GM18520 (cell line): ENCODE measurements around the gene CLDN20.
A peak's percentile ranks its signal among the peaks of the same experiment; 100 is the strongest.
"Not testable (repeated sequence)": the region's sequence is repeated elsewhere in the genome, so short reads cannot be mapped to it uniquely, and the experiment has no call there.

ENCODE experiments used
- ATAC-seq: cut with Tn5 transposase; IDR thresholded peaks from one replicate; pipeline ENCODE4 v1.9.1; 2021; ENCODE audit not compliant: unreplicated experiment

The CLDN20 gene, protein sequence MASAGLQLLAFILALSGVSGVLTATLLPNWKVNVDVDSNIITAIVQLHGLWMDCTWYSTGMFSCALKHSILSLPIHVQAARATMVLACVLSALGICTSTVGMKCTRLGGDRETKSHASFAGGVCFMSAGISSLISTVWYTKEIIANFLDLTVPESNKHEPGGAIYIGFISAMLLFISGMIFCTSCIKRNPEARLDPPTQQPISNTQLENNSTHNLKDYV

GRCh38 chr6:155263373-155264063 is at the start of gene CLDN20:
Gene CLDN20 (plus strand): TSS chr6:155264013. CDS start chr6:155275720, 11,707 bp downstream.
- no peak for ATAC-seq

GRCh38 chr6:155215906-155216305 is 47.9 kb upstream of the CLDN20 start:
- no peak for ATAC-seq

DNA sequence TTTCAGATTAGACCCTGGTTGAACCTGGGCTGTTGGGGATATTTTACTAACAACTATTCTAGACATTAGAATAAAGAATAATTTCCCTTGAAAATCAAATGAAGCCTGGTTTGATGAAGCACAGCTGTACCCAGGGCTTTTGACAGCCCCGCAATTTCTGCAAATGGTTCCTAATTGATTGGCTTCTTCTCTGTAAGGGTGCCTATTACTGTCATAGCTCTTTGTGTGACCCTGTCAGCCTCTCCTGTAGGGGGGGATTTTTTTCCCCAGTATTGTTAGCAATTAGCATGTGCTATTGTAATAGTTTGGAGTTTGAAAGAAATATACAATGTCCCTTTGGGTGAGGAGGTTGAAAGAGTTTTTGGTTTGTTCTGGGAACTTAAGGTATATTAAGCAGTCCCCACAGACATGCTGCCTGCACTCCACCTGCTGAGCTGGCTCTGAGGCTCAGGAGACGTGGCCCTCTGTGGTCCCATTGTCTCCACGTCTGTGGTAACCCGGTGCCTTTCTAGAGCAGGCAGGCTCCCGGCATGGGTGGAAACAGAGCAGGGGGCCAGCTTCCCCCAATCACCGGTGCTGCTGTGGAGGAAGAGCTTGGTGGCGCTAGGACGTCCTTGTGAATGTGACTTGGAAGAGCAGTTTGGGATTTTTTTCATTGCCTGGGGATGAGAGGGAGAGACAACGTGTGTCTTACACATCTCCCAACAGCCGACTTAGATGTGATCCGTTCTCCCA is 47.3 kb upstream of the CLDN20 start:
- ATAC-seq: no peak

DNA sequence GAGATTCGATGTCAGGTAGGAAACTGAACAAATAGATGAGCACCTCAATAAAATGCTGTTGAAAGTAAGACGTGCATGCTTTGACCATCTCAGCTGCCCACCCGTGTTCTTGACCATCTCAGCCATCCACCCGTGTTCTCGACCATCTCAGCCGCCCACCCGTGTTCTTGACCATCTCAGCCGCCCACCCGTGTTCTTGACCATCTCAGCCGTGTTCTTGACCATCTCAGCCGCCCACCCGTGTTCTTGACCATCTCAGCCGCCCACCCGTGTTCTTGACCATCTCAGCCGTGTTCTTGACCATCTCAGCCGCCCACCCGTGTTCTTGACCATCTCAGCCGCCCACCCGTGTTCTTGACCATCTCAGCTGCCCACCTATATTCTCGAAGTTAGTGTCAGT is 45.1 kb upstream of the CLDN20 start:
- ATAC-seq: not testable (repeated sequence)

DNA sequence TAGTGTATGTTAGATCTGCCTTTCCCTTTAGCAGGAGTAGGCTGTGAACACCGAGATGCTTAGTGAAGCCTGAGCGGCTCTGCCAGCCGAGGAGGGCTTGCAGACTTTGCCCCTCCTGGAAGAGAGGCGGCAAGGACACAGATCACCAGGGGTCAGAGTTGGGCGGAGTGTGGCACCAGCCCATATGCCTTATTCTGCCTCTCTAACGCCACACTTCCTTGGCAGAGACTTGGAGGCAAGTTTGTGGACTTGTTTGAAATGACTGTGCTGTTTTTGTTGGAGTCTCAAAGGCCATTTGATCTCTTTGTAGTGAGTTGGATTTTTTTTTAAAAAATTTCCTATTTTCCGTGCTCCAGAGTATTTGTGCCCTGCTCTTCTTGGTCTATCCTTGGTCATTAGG is 44.5 kb upstream of the CLDN20 start:
- no peak for ATAC-seq

DNA sequence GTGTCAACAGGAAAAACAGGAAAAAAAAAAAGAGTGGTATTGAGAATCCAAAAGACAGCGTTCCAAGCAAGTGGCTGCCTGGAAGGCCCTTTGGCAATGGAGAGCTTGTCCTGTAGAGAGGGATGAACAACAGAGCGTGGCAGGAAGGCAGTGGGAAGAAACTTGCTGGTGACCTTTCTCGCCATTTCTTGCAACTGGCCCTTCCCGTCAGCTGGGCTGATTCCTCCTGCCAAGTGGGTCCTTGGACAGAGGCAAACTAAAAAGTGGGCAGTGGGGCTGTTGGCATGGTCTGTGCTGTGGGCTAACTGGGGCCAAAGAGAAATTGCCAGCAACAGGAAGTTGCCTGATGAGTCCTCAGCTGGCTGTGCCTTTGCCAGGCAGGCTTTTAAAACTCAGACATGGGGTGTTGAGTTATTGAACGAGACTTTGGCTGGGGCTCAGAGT is 43.9 kb upstream of the CLDN20 start:
- ATAC-seq: no peak

DNA sequence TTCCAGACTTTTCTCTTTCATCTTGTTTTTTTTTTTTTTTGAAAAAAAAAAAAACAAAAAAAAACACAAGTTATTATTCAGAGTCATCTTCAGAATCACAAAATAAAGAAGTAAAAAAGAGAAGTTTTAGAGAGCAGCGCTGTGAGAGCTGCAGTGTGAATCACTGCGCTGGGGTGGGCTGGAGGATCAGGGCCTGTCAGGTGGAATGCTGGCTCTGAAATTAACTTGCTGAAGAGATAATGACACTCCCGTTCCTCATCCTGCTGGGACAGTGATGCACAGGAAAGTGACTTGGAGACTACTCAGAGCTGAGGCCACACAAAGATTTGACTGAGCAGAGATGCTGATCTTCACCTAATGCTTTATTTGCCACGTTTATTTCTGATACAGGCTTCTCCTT is 42.7 kb upstream of the CLDN20 start:
- ATAC-seq: no peak

- ATAC-seq: no peak
Measured at GRCh38 chr6:155222506-155222905, 41.3 kb upstream of the CLDN20 start.

GRCh38 chr6:155223646-155224451 is 40.0 kb upstream of the CLDN20 start:
- ATAC-seq: peak; percentile 98

DNA sequence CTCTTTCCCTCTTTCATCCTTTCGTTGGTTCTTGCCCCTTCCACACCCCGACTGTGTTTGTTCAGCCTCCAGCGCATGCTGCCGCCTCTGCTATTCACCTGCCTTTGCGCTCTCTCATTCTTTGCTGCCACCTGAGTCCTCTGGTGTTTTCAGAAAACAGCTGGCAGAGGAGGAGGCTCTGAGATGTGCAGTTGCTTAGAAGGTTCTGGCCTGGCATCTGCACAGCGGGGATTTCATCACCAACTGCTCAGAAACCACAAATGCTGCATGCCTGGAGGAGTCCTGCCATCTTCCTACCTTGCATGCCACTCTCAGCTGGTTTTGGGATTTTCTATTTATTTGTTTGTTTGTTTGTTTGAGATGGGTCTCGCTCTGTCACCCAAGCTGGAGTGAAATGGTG is 39.2 kb upstream of the CLDN20 start:
- no peak for ATAC-seq

DNA sequence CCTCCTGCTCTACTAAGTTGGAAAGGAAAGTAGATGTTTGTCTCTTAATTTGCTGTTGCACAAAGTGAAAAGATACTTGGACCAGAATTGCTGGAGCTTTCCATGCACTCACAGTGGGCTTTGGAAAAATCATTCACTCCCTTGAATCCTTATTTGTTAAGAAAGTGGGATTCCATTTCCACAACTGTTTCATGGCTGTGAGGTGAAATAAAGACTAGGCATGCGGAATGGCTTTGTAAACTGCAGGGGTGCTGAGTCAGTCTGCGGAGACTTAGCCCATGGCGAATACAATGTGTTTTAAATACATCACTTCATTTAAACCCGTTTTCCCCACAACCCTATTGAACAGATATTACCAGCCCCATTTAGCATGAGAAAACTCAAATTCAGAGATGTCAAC is 36.8 kb upstream of the CLDN20 start:
- no peak for ATAC-seq

DNA sequence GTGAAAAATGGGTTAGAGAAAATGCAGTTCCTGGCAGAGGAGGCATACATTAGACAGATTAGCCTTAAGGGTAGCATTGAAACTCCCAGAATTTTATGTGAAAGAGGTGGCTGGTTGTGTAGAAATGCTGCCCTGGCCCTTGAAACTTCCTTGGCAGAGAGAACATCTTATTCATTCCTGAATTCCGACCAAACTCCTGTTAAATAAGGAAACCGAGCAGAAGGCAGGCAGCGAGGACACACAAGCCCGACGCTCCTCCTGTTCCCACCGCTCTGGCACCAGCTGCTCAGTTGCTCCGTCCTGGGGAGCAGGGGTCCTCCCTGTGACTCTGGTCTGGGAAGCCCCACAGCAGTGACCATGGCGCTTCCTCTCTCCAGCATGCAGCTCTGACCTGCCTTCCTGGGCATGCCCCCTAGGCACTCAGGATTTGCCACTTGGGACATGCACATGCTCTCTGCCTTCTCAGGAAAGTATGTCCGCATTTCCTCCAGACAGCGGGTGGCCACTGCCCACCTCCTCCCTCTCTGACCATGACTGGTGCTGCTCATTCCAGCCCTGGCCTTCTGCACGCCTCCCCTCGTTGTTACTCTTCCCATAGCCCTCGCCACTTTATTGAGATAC is 35.2 kb upstream of the CLDN20 start:
- ATAC-seq: no peak

DNA sequence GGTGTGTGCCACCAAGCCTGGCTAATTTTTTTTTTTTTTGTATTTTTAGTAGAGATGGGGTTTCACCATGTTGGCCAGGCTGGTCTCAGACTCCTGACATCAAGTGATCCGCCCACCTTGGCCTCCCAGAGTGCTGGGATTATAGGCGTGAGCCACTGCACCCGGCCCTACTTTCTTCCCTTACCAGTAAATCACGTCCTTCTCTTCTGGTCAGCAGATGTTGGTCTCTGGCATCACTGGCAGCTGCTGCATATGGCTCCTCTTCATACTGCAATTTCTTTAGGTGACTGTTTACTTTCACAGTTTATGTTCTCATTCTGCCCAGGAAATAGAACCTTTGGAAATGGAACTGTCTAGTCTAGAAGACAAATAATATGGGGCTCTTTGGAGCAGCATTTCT is 32.8 kb upstream of the CLDN20 start:
- ATAC-seq: not testable (repeated sequence)

- ATAC-seq: no peak
Measured at GRCh38 chr6:155232848-155233247, 31.0 kb upstream of the CLDN20 start.

DNA sequence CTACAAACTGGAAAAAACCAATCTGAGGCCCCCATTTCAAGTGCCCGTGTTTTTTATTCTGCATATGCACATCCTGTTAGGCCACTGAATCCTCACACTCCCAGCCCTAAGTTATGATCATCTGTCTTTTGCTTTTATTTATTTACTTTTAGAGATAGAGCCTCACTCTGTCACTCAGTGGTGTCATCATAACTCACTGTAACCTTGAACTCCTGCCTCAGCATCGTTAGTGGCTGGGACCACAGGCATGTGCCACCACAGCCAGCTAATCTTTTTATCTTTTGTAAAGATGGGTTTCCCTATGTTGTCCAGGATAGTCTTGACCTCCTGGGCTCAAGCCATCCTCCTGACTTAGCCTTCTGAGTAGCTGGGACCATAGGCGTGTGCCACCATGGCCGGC is 29.6 kb upstream of the CLDN20 start:
- no peak for ATAC-seq

DNA sequence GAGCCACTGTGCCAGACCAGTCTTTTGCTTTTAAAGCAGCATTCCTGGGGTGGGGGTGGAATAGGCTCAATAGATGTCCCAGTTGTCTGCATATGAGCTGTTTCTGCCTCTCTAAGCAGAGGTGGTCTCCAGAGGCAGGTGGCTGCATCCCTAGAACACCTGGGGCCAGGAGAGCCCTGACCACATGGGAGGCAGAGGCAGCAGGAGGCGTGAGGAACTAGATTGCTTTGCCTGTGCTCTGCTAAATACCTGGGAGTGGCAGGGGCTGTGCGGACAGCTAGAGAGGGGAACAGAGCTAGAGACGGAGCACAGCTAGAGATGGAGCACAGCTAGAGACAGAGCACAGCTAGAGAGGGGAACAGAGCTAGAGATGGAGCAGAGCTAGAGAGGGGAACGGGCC is 29.1 kb upstream of the CLDN20 start:
- no peak for ATAC-seq

- ATAC-seq: no peak
Measured at GRCh38 chr6:155235087-155235486, 28.7 kb upstream of the CLDN20 start.

- no peak for ATAC-seq
Measured at GRCh38 chr6:155237613-155238012, 26.2 kb upstream of the CLDN20 start.

GRCh38 chr6:155240905-155241600 is 22.8 kb upstream of the CLDN20 start:
- ATAC-seq: no peak

DNA sequence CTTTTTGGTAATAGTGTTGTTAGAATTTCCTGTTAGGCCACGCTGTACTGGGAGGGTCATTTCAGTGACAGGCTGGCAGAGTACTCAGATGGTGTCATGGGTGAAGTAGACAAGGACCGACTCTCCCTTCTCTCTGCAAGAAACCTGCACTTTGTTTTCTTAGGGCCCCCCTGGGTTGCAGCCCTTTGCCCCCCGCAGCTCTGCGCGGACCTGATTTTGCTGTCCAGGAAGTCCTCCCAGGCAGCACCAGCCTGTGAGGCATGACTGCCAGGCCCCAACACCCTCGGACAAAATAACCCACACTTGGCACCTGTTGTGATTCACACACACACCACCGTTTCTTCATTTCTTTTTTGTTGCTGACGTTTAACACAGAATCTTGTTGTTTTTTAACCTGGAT is 21.8 kb upstream of the CLDN20 start:
- no peak for ATAC-seq
